ENCODE data around the gene EEF2. TPM values are rescaled to one million over a fixed set of nuclear protein-coding genes. Genes with fewer than 3 reads are reported as not detected.

Gene EEF2
- total and polyA plus RNA-seq, 4 donors, result 244 to 1,090 (median 818) TPM

- peaks cover 7 to 48% (median 23%) of the 10 kb centered on the region in 4 donors for H3K4me1 ChIP-seq (ENCODE audit: control insufficient read depth in 4 of 4, insufficient read depth in 4 of 4, low read length in 3 of 4)
- H3K4me3 ChIP-seq (ENCODE audit: low read depth in 1 of 3, low read length in 3 of 3), result no peak overlapping the region
- WGBS, result 74% methylated on average over 12 of the region's 12 CpGs
- no peaks in the 10 kb centered on the region for H3K27me3 ChIP-seq (ENCODE audit: control insufficient read depth in 4 of 4, insufficient read depth in 4 of 4, low read length in 3 of 4)
- no peak overlapping the region for H3K9ac ChIP-seq (ENCODE audit: low read depth in 1 of 2, low read length in 2 of 2)
- peaks cover 5 to 20% (median 12%) of the 10 kb centered on the region in 4 donors for H3K36me3 ChIP-seq (ENCODE audit: control insufficient read depth in 4 of 4, insufficient read depth in 3 of 4, low read depth in 1 of 4, low read length in 3 of 4)
- TF ChIP-seq EGR1 (IDR thresholded peaks at IDR 0.05; ENCODE audit: low read depth in 2 of 2) (no peak), RXRA (IDR thresholded peaks at IDR 0.05) (peak in 1 of 2 donors; percentile 38)
- no peaks in the 10 kb centered on the region for H3K9me3 ChIP-seq (ENCODE audit: control insufficient read depth in 4 of 4, low read length in 3 of 4)
- DNase-seq (ENCODE audit: low spot score), result no peak
- H3K27ac ChIP-seq (ENCODE audit: low read depth in 1 of 2, low read length in 2 of 2), result peak overlapping the region in 1 of 2 donors; percentile 38
Observed at GRCh38 chr19:4016486-4016885, 31.2 kb upstream of the EEF2 start.

DNA sequence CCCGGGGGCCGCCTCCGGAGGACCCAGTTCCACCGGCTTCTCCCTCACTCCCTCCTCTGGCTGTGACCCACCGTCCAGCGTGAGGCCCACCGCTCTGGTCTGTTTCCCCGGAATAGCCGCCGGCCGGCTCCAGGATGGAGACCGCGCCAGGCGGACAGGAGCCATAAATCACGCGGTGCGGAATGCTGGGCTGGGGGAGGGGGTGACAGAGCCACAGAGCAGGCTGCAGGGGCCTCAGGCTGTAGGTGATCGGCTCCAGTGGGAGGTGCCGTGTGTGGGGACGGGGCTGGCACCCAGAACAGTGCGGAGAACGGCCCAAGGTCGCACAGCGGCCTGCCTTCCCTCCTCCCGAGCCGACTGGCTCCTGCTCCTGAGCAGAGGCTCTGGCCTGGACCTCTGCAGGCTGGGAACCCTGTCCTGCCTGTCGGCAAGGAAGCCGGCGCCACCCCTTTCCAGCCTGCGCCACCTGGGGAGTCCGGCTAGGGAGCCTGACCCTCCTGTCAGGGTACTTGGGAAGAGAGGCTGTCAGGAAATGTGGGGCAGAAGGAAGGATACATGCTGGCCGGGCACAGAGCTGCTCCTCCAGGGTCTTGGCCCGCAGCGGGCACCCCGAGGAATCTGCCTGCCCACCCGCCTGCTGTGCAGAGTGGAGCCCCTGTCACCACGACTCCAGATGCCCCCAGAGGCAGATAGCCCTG is 30.6 kb upstream of the EEF2 start:
- H3K9ac ChIP-seq (ENCODE audit: low read depth in 1 of 2, low read length in 2 of 2), result no peak overlapping the region
- WGBS, result 80% methylated on average over 37 of the region's 37 CpGs
- TF ChIP-seq NR2F2 (IDR thresholded peaks at IDR 0.05) (no peak), HNF4A (conservative IDR thresholded peaks at IDR 0.05) (no peak), EGR1 (IDR thresholded peaks at IDR 0.05; ENCODE audit: low read depth in 2 of 2) (no peak), YY1 (IDR thresholded peaks at IDR 0.05) (no peak), HNF4G (IDR thresholded peaks at IDR 0.05) (no peak), RXRA (IDR thresholded peaks at IDR 0.05) (no peak), MAX (IDR thresholded peaks at IDR 0.05) (no peak), JUND (IDR thresholded peaks at IDR 0.05) (no peak), FOXA1 (IDR thresholded peaks at IDR 0.05) (no peak), TAF1 (conservative IDR thresholded peaks at IDR 0.05) (no peak), RAD21 (IDR thresholded peaks at IDR 0.05) (no peak), FOXA2 (IDR thresholded peaks at IDR 0.05) (no peak), ATF3 (IDR thresholded peaks at IDR 0.05) (no peak), ZBTB33 (IDR thresholded peaks at IDR 0.05) (no peak), SP1 (IDR thresholded peaks at IDR 0.05) (no peak), GABPA (IDR thresholded peaks at IDR 0.05 in 1 of 2, conservative IDR thresholded peaks at IDR 0.05 in 1 of 2) (no peak)
- TF ChIP-seq, protein P1, sequence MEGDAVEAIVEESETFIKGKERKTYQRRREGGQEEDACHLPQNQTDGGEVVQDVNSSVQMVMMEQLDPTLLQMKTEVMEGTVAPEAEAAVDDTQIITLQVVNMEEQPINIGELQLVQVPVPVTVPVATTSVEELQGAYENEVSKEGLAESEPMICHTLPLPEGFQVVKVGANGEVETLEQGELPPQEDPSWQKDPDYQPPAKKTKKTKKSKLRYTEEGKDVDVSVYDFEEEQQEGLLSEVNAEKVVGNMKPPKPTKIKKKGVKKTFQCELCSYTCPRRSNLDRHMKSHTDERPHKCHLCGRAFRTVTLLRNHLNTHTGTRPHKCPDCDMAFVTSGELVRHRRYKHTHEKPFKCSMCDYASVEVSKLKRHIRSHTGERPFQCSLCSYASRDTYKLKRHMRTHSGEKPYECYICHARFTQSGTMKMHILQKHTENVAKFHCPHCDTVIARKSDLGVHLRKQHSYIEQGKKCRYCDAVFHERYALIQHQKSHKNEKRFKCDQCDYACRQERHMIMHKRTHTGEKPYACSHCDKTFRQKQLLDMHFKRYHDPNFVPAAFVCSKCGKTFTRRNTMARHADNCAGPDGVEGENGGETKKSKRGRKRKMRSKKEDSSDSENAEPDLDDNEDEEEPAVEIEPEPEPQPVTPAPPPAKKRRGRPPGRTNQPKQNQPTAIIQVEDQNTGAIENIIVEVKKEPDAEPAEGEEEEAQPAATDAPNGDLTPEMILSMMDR (IDR thresholded peaks at IDR 0.05; ENCODE audit: low read depth, low read length, missing input control), result no peak
- TF ChIP-seq, protein P2, sequence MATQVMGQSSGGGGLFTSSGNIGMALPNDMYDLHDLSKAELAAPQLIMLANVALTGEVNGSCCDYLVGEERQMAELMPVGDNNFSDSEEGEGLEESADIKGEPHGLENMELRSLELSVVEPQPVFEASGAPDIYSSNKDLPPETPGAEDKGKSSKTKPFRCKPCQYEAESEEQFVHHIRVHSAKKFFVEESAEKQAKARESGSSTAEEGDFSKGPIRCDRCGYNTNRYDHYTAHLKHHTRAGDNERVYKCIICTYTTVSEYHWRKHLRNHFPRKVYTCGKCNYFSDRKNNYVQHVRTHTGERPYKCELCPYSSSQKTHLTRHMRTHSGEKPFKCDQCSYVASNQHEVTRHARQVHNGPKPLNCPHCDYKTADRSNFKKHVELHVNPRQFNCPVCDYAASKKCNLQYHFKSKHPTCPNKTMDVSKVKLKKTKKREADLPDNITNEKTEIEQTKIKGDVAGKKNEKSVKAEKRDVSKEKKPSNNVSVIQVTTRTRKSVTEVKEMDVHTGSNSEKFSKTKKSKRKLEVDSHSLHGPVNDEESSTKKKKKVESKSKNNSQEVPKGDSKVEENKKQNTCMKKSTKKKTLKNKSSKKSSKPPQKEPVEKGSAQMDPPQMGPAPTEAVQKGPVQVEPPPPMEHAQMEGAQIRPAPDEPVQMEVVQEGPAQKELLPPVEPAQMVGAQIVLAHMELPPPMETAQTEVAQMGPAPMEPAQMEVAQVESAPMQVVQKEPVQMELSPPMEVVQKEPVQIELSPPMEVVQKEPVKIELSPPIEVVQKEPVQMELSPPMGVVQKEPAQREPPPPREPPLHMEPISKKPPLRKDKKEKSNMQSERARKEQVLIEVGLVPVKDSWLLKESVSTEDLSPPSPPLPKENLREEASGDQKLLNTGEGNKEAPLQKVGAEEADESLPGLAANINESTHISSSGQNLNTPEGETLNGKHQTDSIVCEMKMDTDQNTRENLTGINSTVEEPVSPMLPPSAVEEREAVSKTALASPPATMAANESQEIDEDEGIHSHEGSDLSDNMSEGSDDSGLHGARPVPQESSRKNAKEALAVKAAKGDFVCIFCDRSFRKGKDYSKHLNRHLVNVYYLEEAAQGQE (IDR thresholded peaks at IDR 0.05), result no peak
- no peak for DNase-seq (ENCODE audit: low spot score)
- peaks cover 5 to 20% (median 12%) of the 10 kb centered on the region in 4 donors for H3K36me3 ChIP-seq (ENCODE audit: control insufficient read depth in 4 of 4, insufficient read depth in 3 of 4, low read depth in 1 of 4, low read length in 3 of 4)
- no peak overlapping the region for H3K27ac ChIP-seq (ENCODE audit: low read depth in 1 of 2, low read length in 2 of 2)
- H3K4me1 ChIP-seq (ENCODE audit: control insufficient read depth in 4 of 4, insufficient read depth in 4 of 4, low read length in 3 of 4), result peaks cover 7 to 54% (median 28%) of the 10 kb centered on the region in 4 donors
- H3K27me3 ChIP-seq (ENCODE audit: control insufficient read depth in 4 of 4, insufficient read depth in 4 of 4, low read length in 3 of 4), result no peaks in the 10 kb centered on the region
- no peak overlapping the region for H3K4me3 ChIP-seq (ENCODE audit: low read depth in 1 of 3, low read length in 3 of 3)
- no peaks in the 10 kb centered on the region for H3K9me3 ChIP-seq (ENCODE audit: control insufficient read depth in 4 of 4, low read length in 3 of 4)
